KMS-11 (cell line): ENCODE measurements around the gene MAP6.

ENCODE experiments used
- H2AFZ ChIP-seq: fragments of 200-600 bp; sonication (generic); 2 replicates; pipeline ENCODE4 v1.6.1; 2016; ENCODE audit warnings: antibody characterized with exemption, mixed run types, low read depth
- H3K27ac ChIP-seq: fragments of 200-600 bp; sonication (generic); 2 replicates; pipeline ENCODE4 v1.6.1; 2016; ENCODE audit warnings: mild to moderate bottlenecking, mixed run types
- H3K27me3 ChIP-seq: fragments of 200-600 bp; sonication (generic); 2 replicates; pipeline ENCODE4 v1.6.1; 2017; ENCODE audit warnings: mild to moderate bottlenecking, low read depth, mixed run types, moderate library complexity; ENCODE audit not compliant: insufficient read depth
- H3K36me3 ChIP-seq: fragments of 200-600 bp; sonication (generic); 2 replicates; pipeline ENCODE4 v1.6.1; 2017; ENCODE audit warnings: mild to moderate bottlenecking, mixed run types; ENCODE audit not compliant: insufficient read depth
- H3K4me1 ChIP-seq: fragments of 200-600 bp; sonication (generic); 2 replicates; pipeline ENCODE4 v1.6.1; 2016; ENCODE audit warnings: mild to moderate bottlenecking, low read depth, mixed run types; ENCODE audit not compliant: poor library complexity, severe bottlenecking
- H3K4me2 ChIP-seq: fragments of 200-600 bp; sonication (generic); 2 replicates; pipeline ENCODE4 v1.7.0; 2016; ENCODE audit warnings: mild to moderate bottlenecking, mixed run types
- H3K4me3 ChIP-seq: fragments of 200-600 bp; sonication (generic); IDR thresholded peaks from 2 replicates; pipeline ENCODE4 v1.6.1; 2017; ENCODE audit warnings: low read depth, low read length, mixed read lengths; ENCODE audit not compliant: insufficient read depth
- H3K79me2 ChIP-seq: fragments of 200-600 bp; sonication (generic); 2 replicates; pipeline ENCODE4 v1.6.1; 2016; ENCODE audit warnings: low read depth, mixed run types; ENCODE audit not compliant: insufficient read depth
- H3K9ac ChIP-seq: fragments of 200-600 bp; sonication (generic); 2 replicates; pipeline ENCODE4 v1.6.1; 2016; ENCODE audit warnings: mild to moderate bottlenecking, mixed run types
- H4K20me1 ChIP-seq: fragments of 200-600 bp; sonication (generic); 2 replicates; pipeline ENCODE4 v1.6.1; 2016; ENCODE audit warnings: mild to moderate bottlenecking, mixed run types; ENCODE audit not compliant: insufficient read depth
- TF ChIP-seq, protein P1 (sequence below): fragments of 200-600 bp; sonication (generic); conservative IDR thresholded peaks from 2 replicates; pipeline ENCODE4 v1.6.1; 2017; ENCODE audit warnings: low read depth, mild to moderate bottlenecking, antibody characterized with exemption, low read length, moderate library complexity, mixed read lengths

Gene MAP6

DNA sequence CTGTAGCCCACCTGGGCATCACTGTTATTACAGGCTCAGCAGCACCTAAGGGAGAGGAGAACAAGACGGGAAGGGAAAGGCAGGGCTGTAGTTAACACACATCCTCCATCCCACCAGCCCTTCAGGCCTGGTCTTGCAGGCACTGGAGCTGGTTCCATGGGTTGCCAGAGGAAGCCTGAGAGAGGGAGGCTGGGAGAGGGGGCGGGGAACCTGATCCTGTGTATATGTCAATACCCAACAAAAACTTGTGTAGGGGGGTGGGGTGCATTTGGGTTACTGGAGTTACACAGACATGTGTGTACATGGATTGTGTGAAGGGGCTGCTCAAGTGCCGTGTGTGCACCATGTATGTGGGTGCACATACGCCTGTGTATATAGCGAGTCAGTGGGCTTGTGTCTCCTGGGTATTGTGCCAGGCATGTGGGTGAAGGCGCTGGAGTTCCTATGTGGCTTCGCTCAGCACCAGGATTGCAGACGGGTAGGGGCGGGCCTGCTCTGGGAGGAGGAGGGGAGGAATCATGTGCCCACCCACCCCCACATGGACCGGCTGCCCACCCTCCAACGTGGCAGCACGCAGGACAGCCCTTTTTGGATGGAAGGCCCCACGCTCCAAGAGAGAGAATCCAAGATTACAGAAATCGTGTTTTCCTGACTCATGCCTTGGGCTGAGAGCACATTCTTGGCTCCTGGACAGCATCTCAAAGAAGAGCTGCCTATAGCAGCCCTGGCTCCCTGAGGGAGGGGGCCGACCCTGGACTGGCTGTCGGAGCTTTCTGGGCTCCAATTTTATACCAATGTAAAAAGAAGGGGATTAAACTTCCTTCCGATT lies 111.0 kb downstream of the MAP6 start:
- no peak overlapping the region for H3K4me3 ChIP-seq

DNA sequence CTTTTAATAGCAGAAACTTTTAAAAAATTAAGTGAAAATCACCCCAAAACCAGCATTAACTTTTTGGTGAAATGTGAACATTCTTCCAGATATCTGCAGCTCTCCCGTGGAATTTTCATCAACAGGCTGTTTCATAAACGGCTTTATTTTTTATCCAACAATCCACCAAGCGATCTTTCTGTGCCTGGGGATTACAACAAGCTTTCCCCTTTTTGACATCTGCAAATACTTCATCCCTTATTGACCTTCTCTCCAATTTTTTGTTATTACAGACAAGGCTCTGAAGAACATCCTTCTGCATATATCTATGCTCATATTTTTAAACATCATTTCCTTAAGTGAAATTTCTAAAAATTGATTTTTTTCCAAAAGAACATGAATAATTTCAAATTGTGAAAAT lies 112.6 kb downstream of the MAP6 start:
- Histone ChIP-seq H3K79me2 (no peaks in the 10 kb centered on the region), H4K20me1 (no peaks in the 10 kb centered on the region), H3K4me3 (no peak overlapping the region), H3K4me2 (no peak overlapping the region), H3K9ac (no peak overlapping the region), H2AFZ (no peak overlapping the region), H3K36me3 (no peaks in the 10 kb centered on the region), H3K4me1 (peaks cover 6% of the 10 kb centered on the region), H3K27ac (no peak overlapping the region), H3K27me3 (no peaks in the 10 kb centered on the region)
- TF ChIP-seq, protein P1, sequence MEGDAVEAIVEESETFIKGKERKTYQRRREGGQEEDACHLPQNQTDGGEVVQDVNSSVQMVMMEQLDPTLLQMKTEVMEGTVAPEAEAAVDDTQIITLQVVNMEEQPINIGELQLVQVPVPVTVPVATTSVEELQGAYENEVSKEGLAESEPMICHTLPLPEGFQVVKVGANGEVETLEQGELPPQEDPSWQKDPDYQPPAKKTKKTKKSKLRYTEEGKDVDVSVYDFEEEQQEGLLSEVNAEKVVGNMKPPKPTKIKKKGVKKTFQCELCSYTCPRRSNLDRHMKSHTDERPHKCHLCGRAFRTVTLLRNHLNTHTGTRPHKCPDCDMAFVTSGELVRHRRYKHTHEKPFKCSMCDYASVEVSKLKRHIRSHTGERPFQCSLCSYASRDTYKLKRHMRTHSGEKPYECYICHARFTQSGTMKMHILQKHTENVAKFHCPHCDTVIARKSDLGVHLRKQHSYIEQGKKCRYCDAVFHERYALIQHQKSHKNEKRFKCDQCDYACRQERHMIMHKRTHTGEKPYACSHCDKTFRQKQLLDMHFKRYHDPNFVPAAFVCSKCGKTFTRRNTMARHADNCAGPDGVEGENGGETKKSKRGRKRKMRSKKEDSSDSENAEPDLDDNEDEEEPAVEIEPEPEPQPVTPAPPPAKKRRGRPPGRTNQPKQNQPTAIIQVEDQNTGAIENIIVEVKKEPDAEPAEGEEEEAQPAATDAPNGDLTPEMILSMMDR: no peak

More for the DNA sequence above, 111.0 kb downstream of the MAP6 start:
- Histone ChIP-seq H3K4me2 (no peak overlapping the region), H3K36me3 (no peaks in the 10 kb centered on the region), H3K9ac (no peak overlapping the region), H4K20me1 (no peaks in the 10 kb centered on the region), H3K79me2 (peaks cover 1% of the 10 kb centered on the region), H3K27me3 (no peaks in the 10 kb centered on the region), H3K27ac (no peak overlapping the region), H3K4me1 (peaks cover 6% of the 10 kb centered on the region), H2AFZ (no peak overlapping the region)
- TF ChIP-seq, protein P1: no peak

DNA sequence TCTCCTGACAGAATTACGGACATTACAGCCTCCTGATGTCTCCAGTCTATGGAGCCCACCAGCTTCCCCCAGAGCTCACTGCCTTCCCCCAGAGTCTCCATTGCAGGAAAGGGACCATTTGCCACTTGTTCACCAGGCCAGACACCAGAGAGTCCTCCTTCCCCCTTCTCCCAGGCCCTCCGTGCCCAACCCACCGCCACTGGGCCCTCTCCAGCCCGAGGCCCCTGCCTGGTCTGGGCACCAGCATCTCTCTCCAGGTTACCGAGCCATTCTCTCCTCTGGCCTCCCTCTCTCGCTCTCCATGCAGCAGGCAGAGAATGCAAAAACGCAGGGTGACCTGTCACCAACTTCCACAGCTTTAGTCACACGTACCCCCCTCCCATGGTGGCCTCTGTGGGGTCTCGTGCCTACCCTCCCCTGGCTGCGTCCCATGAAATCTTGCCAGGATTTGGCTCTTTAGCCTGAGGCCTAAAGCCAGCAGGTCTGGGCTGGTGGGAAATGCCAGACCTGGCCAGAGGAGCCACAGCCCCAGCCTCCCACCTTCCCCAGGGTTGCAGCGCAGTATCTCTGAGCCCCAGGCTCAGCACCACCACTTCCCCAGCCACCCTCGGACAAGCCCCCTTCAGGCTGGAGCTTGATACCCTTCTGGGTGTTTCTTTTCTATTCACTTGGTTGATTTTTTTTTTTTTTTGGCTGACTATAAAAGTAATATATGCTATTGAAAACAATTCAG lies 113.6 kb downstream of the MAP6 start:
- no peak overlapping the region for H3K27ac ChIP-seq
- H3K4me3 ChIP-seq: no peak overlapping the region
- TF ChIP-seq, protein P1: no peak
- H3K36me3 ChIP-seq: no peaks in the 10 kb centered on the region
- no peaks in the 10 kb centered on the region for H3K27me3 ChIP-seq
- no peak overlapping the region for H3K9ac ChIP-seq
- H2AFZ ChIP-seq: no peak overlapping the region
- H3K79me2 ChIP-seq: no peaks in the 10 kb centered on the region
- H4K20me1 ChIP-seq: no peaks in the 10 kb centered on the region
- H3K4me2 ChIP-seq: no peak overlapping the region
- H3K4me1 ChIP-seq: peaks cover 6% of the 10 kb centered on the region

DNA sequence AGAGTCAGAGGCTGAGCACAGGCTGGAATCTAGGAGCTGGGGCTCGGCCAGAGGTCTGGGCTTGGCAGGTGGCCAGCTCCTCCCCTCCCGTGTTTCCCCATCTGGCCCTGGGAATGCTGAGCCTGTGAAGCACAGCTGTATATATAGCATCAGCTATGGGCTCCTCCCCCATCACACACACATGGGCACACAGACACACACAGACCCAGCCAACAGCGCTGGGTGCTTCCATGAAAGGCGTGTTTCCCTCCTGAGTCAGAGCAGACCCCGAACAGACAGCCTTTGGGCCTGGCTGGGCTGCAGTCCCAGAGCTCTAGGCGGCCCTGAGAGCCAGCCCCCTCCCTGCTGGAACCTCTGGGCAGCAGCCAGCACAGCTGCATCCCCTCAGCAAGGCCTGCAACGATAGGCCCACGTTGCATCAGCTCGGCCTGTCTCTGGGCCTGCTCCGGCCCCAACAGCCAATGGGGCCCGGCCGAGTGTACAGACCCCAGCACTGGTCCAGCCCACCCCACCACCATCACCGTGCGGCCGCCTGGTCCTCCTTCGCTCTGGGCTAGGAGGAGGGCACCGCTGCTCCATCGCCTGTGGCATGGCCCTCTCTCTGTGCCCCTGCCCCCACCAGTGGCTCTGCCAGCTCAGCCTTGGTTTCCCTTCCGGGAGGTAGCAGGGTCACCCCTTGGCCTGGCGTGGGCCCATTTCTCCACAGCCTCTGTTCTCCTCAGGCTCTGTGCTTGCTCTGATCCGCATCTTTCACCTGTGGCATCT lies 114.4 kb downstream of the MAP6 start:
- H2AFZ ChIP-seq: no peak overlapping the region
- no peak overlapping the region for H3K4me3 ChIP-seq
- no peak overlapping the region for H3K4me2 ChIP-seq
- TF ChIP-seq, protein P1: no peak
- no peak overlapping the region for H3K9ac ChIP-seq
- H4K20me1 ChIP-seq: no peaks in the 10 kb centered on the region
- H3K79me2 ChIP-seq: no peaks in the 10 kb centered on the region
- H3K36me3 ChIP-seq: no peaks in the 10 kb centered on the region
- H3K27me3 ChIP-seq: no peaks in the 10 kb centered on the region
- peaks cover 6% of the 10 kb centered on the region for H3K4me1 ChIP-seq
- no peak overlapping the region for H3K27ac ChIP-seq
